ENCODE results near the gene SMC1A. TPM values are rescaled to one million over a fixed set of nuclear protein-coding genes. Genes with fewer than 3 reads are reported as not detected.

Gene SMC1A
- total and polyA plus RNA-seq, 2 of the 8 experiments (the other 6 are each of a cell fraction or from before 2014, with no cell fraction given), result 22.2 to 98.1 TPM

- Histone ChIP-seq H2BK120ac (replicated peaks; ENCODE audit: low read depth, low read length) (no peak overlapping the region), H3K36me3 (ENCODE audit: control insufficient read depth in 2 of 4, insufficient read depth in 4 of 4, low read length in 3 of 4) (no peaks in the 10 kb centered on the region), H4K20me1 (replicated peaks in 1 of 2; ENCODE audit: control insufficient read depth in 1 of 2, insufficient read depth in 2 of 2, low read length in 2 of 2) (no peaks in the 10 kb centered on the region), H3K4me2 (ENCODE audit: insufficient read depth in 1 of 2, low read depth in 2 of 2, low read length in 2 of 2) (no peak overlapping the region), H4K5ac (ENCODE audit: insufficient read length, low read depth, low read length) (no peak overlapping the region), H3K56ac (replicated peaks; ENCODE audit: insufficient read length, low read depth, low read length) (no peak overlapping the region), H2BK5ac (ENCODE audit: low read depth, low read length) (no peak overlapping the region), H3K4me1 (replicated peaks in 1 of 4; ENCODE audit: control insufficient read depth in 3 of 4, insufficient read depth in 4 of 4, low read length in 3 of 4) (peaks cover 0 to 6% (median 1%) of the 10 kb centered on the region in 4 experiments; a peak in 3 of 7 replicates), H2BK15ac (ENCODE audit: low read length) (no peak overlapping the region), H2BK20ac (ENCODE audit: low read length) (no peak overlapping the region), H3K23ac (ENCODE audit: insufficient read length) (no peak overlapping the region), H3K79me1 (ENCODE audit: low read depth, low read length) (no peaks in the 10 kb centered on the region), H3K14ac (ENCODE audit: insufficient read length) (no peak overlapping the region), H3K9me3 (ENCODE audit: insufficient read depth in 2 of 2, low read depth in 1 of 2, low read length in 1 of 2) (no peaks in the 10 kb centered on the region), H4K8ac (ENCODE audit: extremely low read depth, insufficient read depth, low read length) (no peak overlapping the region), H2BK12ac (ENCODE audit: low read depth, low read length) (no peak overlapping the region), H3K18ac (ENCODE audit: extremely low read depth, low read length) (no peak overlapping the region), H2AK5ac (ENCODE audit: low read depth, low read length) (no peak overlapping the region), H4K91ac (replicated peaks; ENCODE audit: insufficient read length, low read length) (no peak overlapping the region), H3K79me2 (ENCODE audit: control insufficient read depth in 1 of 2, insufficient read depth in 2 of 2, low read length in 2 of 2) (no peaks in the 10 kb centered on the region), H3K4ac (replicated peaks; ENCODE audit: insufficient read length, low read depth, low read length) (no peak overlapping the region), H3K23me2 (ENCODE audit: low read depth, low read length) (peaks cover 11% of the 10 kb centered on the region; the same call in 1 of the 2 replicates), H2AFZ (ENCODE audit: low read length) (no peak overlapping the region), H3K9ac (replicated peaks in 1 of 4; ENCODE audit: extremely low read depth in 1 of 4, low read depth in 3 of 4, low read length in 3 of 4) (no peak overlapping the region), H3K27ac (ENCODE audit: low read depth, low read length) (no peak overlapping the region), H3K4me3 (ENCODE audit: extremely low read depth in 1 of 4, insufficient read depth in 2 of 4, low read depth in 3 of 4, low read length in 4 of 4) (no peak overlapping the region), H3K27me3 (replicated peaks in 1 of 4; ENCODE audit: control insufficient read depth in 3 of 4, extremely low read depth in 1 of 4, insufficient read depth in 3 of 4, low read length in 3 of 4) (peaks cover 0 to 12% (median 7%) of the 10 kb centered on the region in 4 experiments; a peak in 5 of 7 replicates)
- FAIRE-seq, result no peak
- POLR2A ChIA-PET (ENCODE audit: partially characterized antibody), result interaction anchor here (1.0 kb wide), 1 partner anchor 15 kb away, joined by 4 read pairs; the partner anchor contains the start of genes RIBC1 and SMC1A
- CTCF ChIA-PET (ENCODE audit: partially characterized antibody), result interaction anchor here (1.4 kb wide), 1 partner anchor 126 kb away, joined by 6 read pairs; no protein-coding TSS in a partner anchor
- DNase-seq (ENCODE audit: low read depth in 1 of 2, low spot score in 2 of 2), result no peak
- TF ChIP-seq SAP30 (IDR thresholded peaks at IDR 0.05; ENCODE audit: insufficient read depth, insufficient replicate concordance, low read length) (no peak), BCL11A (IDR thresholded peaks at IDR 0.05; ENCODE audit: low read depth in 2 of 2, low read length in 2 of 2) (no peak), CEBPB (IDR thresholded peaks at IDR 0.05; ENCODE audit: low read depth, low read length) (no peak), ASH2L (IDR thresholded peaks at IDR 0.05; ENCODE audit: low read length) (no peak), E2F6 (IDR thresholded peaks at IDR 0.05) (no peak), KDM4A (IDR thresholded peaks at IDR 0.05; ENCODE audit: low read depth, low read length, severe bottlenecking) (no peak), POU5F1 (IDR thresholded peaks at IDR 0.05; ENCODE audit: low read depth, low read length) (no peak), TCF12 (IDR thresholded peaks at IDR 0.05; ENCODE audit: low read depth, low read length) (no peak)
- 85% methylated on average over 4 of the region's 5 CpGs; no CpG with 5 or more reads in 1 of the 2 experiments for WGBS, 2 experiments (ENCODE audit: extremely low coverage in 1 of 2, insufficient coverage in 1 of 2, insufficient read length in 1 of 2, insufficient replicate concordance in 2 of 2, low coverage in 1 of 2, low lambda C conversion rate in 2 of 2, missing lambda C conversion rate in 1 of 2)
Measured at GRCh38 chrX:53438174-53438831, 15.8 kb upstream of the SMC1A start.
